Activated CD8-positive, alpha-beta T cell treated with anti-CD3 and anti-CD28 coated beads for 36 hours (primary cell): ENCODE results near the gene LGALS9B. TPM values are rescaled to one million over a fixed set of nuclear protein-coding genes. Genes with fewer than 3 reads are reported as not detected.
A peak's percentile ranks its signal among the peaks of the same experiment; 100 is the strongest.
"Not testable (repeated sequence)": the region's sequence is repeated elsewhere in the genome, so short reads cannot be mapped to it uniquely, and the experiment has no call there.

Source experiments
- ATAC-seq: fragments of 200-7000 bp; cut with Tn5 transposase; one replicate; pipeline ENCODE4 v1.10.0; 2021; ENCODE audit warnings: mild to moderate bottlenecking, moderate library complexity
- CTCF ChIA-PET: fragments of 350-600 bp; sonication (Branson Sonifier 250); formaldehyde crosslinking; loops from one replicate; lab custom pipeline; 2021; ENCODE audit warnings: antibody characterized with exemption; lab: Charles Lee
- POLR2A ChIA-PET: fragments of 350-600 bp; sonication (Branson Sonifier 250); formaldehyde crosslinking; loops from one replicate; lab custom pipeline; 2021; ENCODE audit warnings: antibody characterized with exemption; lab: Charles Lee
- DNase-seq: peaks from one replicate; pipeline ENCODE4 v3.0.0-alpha.2; 2020
- H3K27ac Mint-ChIP-seq: one replicate; pipeline ENCODE4 v1.8.0; 2021; ENCODE audit warnings: mild to moderate bottlenecking, mixed read lengths
- H3K27me3 Mint-ChIP-seq: one replicate; pipeline ENCODE4 v1.8.0; 2021; ENCODE audit warnings: mixed read lengths
- H3K36me3 Mint-ChIP-seq: one replicate; pipeline ENCODE4 v1.8.0; 2021; ENCODE audit warnings: low read depth, mixed read lengths
- H3K4me1 Mint-ChIP-seq: one replicate; pipeline ENCODE4 v1.8.0; 2021; ENCODE audit warnings: low read depth, mixed read lengths
- H3K4me3 Mint-ChIP-seq: one replicate; pipeline ENCODE4 v1.8.0; 2021; ENCODE audit warnings: mild to moderate bottlenecking, moderate library complexity, mixed read lengths
- H3K9me3 Mint-ChIP-seq: one replicate; pipeline ENCODE4 v1.8.0; 2021; ENCODE audit warnings: mixed read lengths
- intact Hi-C: fragments of 100-400 bp; cut with micrococcal nuclease; formaldehyde crosslinking; loops from one replicate; pipeline ENCODE4 v1.10.0; 2022
- total RNA-seq, 2 experiments: library from RNA; stranded (reverse); gene quantifications; one replicate each; pipeline ENCODE4 v1.2.3, GENCODE V29; 2021

The LGALS9B gene
- total RNA-seq: not detected

GRCh38 chr17:20467447-20467846 is at the start of gene LGALS9B:
Gene LGALS9B, minus strand, starts transcription at chr17:20467539. Its CDS starts 69 bp downstream, at chr17:20467470.
- peak; percentile 91 for ATAC-seq

GRCh38 chr17:20516986-20517385 is 49.6 kb upstream of the LGALS9B start:
- H3K27me3 Mint-ChIP-seq, POLR2A ChIA-PET, ATAC-seq, H3K9me3 Mint-ChIP-seq, H3K4me1 Mint-ChIP-seq, H3K27ac Mint-ChIP-seq, H3K4me3 Mint-ChIP-seq, intact Hi-C loops, H3K36me3 Mint-ChIP-seq, CTCF ChIA-PET, DNase-seq: not testable (repeated sequence)

More at GRCh38 chr17:20467447-20467846, at the start of gene LGALS9B:
- POLR2A ChIA-PET, H3K4me1 Mint-ChIP-seq, H3K36me3 Mint-ChIP-seq, CTCF ChIA-PET, H3K27ac Mint-ChIP-seq, H3K9me3 Mint-ChIP-seq, intact Hi-C loops, H3K4me3 Mint-ChIP-seq, H3K27me3 Mint-ChIP-seq, DNase-seq: not testable (repeated sequence)

GRCh38 chr17:20515099-20515498 is 47.8 kb upstream of the LGALS9B start:
- intact Hi-C loops, H3K36me3 Mint-ChIP-seq, H3K4me1 Mint-ChIP-seq, H3K27me3 Mint-ChIP-seq, H3K27ac Mint-ChIP-seq, ATAC-seq, H3K4me3 Mint-ChIP-seq, POLR2A ChIA-PET, CTCF ChIA-PET, H3K9me3 Mint-ChIP-seq, DNase-seq: not testable (repeated sequence)

GRCh38 chr17:20513539-20513938 is 46.2 kb upstream of the LGALS9B start:
- CTCF ChIA-PET, H3K27me3 Mint-ChIP-seq, H3K4me3 Mint-ChIP-seq, H3K27ac Mint-ChIP-seq, ATAC-seq, H3K36me3 Mint-ChIP-seq, H3K9me3 Mint-ChIP-seq, POLR2A ChIA-PET, intact Hi-C loops, DNase-seq, H3K4me1 Mint-ChIP-seq: not testable (repeated sequence)

GRCh38 chr17:20512378-20512777 is 45.0 kb upstream of the LGALS9B start:
- CTCF ChIA-PET, ATAC-seq, H3K27me3 Mint-ChIP-seq, DNase-seq, H3K36me3 Mint-ChIP-seq, H3K9me3 Mint-ChIP-seq, H3K27ac Mint-ChIP-seq, H3K4me1 Mint-ChIP-seq, intact Hi-C loops, POLR2A ChIA-PET, H3K4me3 Mint-ChIP-seq: not testable (repeated sequence)

- H3K36me3 Mint-ChIP-seq: not testable (repeated sequence)
Observed at GRCh38 chr17:20511778-20512177, 44.4 kb upstream of the LGALS9B start.

GRCh38 chr17:20505333-20505732 is 38.0 kb upstream of the LGALS9B start:
- H3K27ac Mint-ChIP-seq, intact Hi-C loops, H3K4me1 Mint-ChIP-seq, POLR2A ChIA-PET, H3K4me3 Mint-ChIP-seq, ATAC-seq, H3K36me3 Mint-ChIP-seq, DNase-seq, H3K9me3 Mint-ChIP-seq, H3K27me3 Mint-ChIP-seq, CTCF ChIA-PET: not testable (repeated sequence)

More at GRCh38 chr17:20511778-20512177, 44.4 kb upstream of the LGALS9B start:
- H3K27me3 Mint-ChIP-seq, H3K9me3 Mint-ChIP-seq, ATAC-seq, CTCF ChIA-PET, H3K4me1 Mint-ChIP-seq, H3K27ac Mint-ChIP-seq, POLR2A ChIA-PET, intact Hi-C loops, H3K4me3 Mint-ChIP-seq, DNase-seq: not testable (repeated sequence)

- intact Hi-C loops, ATAC-seq, DNase-seq, H3K27ac Mint-ChIP-seq, H3K4me1 Mint-ChIP-seq, H3K9me3 Mint-ChIP-seq, POLR2A ChIA-PET, H3K27me3 Mint-ChIP-seq, H3K4me3 Mint-ChIP-seq, H3K36me3 Mint-ChIP-seq, CTCF ChIA-PET: not testable (repeated sequence)
Observed at GRCh38 chr17:20504388-20505066, 37.2 kb upstream of the LGALS9B start.

GRCh38 chr17:20501896-20502295 is 34.6 kb upstream of the LGALS9B start:
- not testable (repeated sequence) for H3K9me3 Mint-ChIP-seq

GRCh38 chr17:20500346-20500745 is 33.0 kb upstream of the LGALS9B start:
- intact Hi-C loops, H3K36me3 Mint-ChIP-seq, H3K27ac Mint-ChIP-seq, H3K27me3 Mint-ChIP-seq, ATAC-seq, H3K4me3 Mint-ChIP-seq, POLR2A ChIA-PET, H3K9me3 Mint-ChIP-seq, CTCF ChIA-PET, H3K4me1 Mint-ChIP-seq, DNase-seq: not testable (repeated sequence)

More at GRCh38 chr17:20501896-20502295, 34.6 kb upstream of the LGALS9B start:
- intact Hi-C loops, H3K4me3 Mint-ChIP-seq, H3K27me3 Mint-ChIP-seq, H3K4me1 Mint-ChIP-seq, CTCF ChIA-PET, H3K27ac Mint-ChIP-seq, ATAC-seq, POLR2A ChIA-PET, H3K36me3 Mint-ChIP-seq, DNase-seq: not testable (repeated sequence)

- CTCF ChIA-PET, H3K9me3 Mint-ChIP-seq, intact Hi-C loops, H3K4me3 Mint-ChIP-seq, DNase-seq, ATAC-seq, POLR2A ChIA-PET, H3K36me3 Mint-ChIP-seq, H3K4me1 Mint-ChIP-seq, H3K27me3 Mint-ChIP-seq, H3K27ac Mint-ChIP-seq: not testable (repeated sequence)
Observed at GRCh38 chr17:20495420-20495819, 28.1 kb upstream of the LGALS9B start.

- H3K4me1 Mint-ChIP-seq, H3K27ac Mint-ChIP-seq, DNase-seq, H3K9me3 Mint-ChIP-seq, ATAC-seq, H3K27me3 Mint-ChIP-seq, H3K36me3 Mint-ChIP-seq, intact Hi-C loops, H3K4me3 Mint-ChIP-seq, CTCF ChIA-PET, POLR2A ChIA-PET: not testable (repeated sequence)
Observed at GRCh38 chr17:20494735-20495134, 27.4 kb upstream of the LGALS9B start.
